Adipocyte (in vitro differentiated cells): Measurements from ENCODE around the gene USP15.
"Not testable (repeated sequence)": the region's sequence is repeated elsewhere in the genome, so short reads cannot be mapped to it uniquely, and the experiment has no call there.

Source experiments
- DNase-seq: peaks from one replicate; pipeline ENCODE4 v3.0.0-alpha.2; 2015; ENCODE audit warnings: low read depth
- H3K27me3 ChIP-seq: replicated peaks from 2 replicates; pipeline ENCODE4 v1.7.0; 2013; ENCODE audit warnings: mild to moderate bottlenecking, low read length, moderate library complexity; ENCODE audit not compliant: control insufficient read depth, insufficient read depth
- H3K36me3 ChIP-seq: 2 replicates; pipeline ENCODE4 v1.7.0; 2013; ENCODE audit warnings: low read length, mild to moderate bottlenecking, moderate library complexity; ENCODE audit not compliant: control insufficient read depth, insufficient read depth, severe bottlenecking
- H3K4me1 ChIP-seq: 2 replicates; pipeline ENCODE4 v1.7.0; 2013; ENCODE audit warnings: mild to moderate bottlenecking, low read length, moderate library complexity; ENCODE audit not compliant: control insufficient read depth, insufficient read depth
- H3K4me3 ChIP-seq: 2 replicates; pipeline ENCODE4 v1.7.0; 2013; ENCODE audit warnings: mild to moderate bottlenecking, low read length, moderate library complexity
- H3K9ac ChIP-seq: 2 replicates; pipeline ENCODE4 v1.7.0; 2013; ENCODE audit warnings: mild to moderate bottlenecking, low read length, moderate library complexity
- H3K9me3 ChIP-seq: 2 replicates; pipeline ENCODE4 v1.7.0; 2013; ENCODE audit warnings: mild to moderate bottlenecking, low read length, moderate library complexity; ENCODE audit not compliant: control insufficient read depth

Gene USP15

DNA sequence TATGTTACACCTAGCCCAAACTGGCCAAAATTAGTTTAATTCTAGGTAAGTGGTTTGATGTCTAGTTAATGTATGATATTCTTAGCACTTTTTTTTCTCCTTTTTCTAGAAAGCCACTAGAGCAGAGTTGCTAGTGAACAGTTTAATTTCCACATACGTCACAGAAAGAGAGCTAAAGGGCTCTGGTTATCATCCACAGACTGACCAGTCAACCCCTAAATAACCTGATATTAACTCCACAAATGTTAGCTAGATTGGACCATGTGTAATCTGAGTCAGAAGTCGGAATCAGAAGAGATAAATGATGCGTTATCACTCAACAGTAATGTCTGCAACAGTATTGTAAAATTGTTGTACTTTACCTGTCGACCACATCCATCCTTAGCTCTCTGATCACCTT, 74.9 kb downstream of the USP15 start:
- no peaks in the 10 kb centered on the region for H3K27me3 ChIP-seq
- H3K4me1 ChIP-seq: peaks cover 11% of the 10 kb centered on the region
- no peak overlapping the region for H3K4me3 ChIP-seq
- no peaks in the 10 kb centered on the region for H3K9me3 ChIP-seq
- H3K36me3 ChIP-seq: peaks cover 3% of the 10 kb centered on the region
- no peak for DNase-seq
- no peak overlapping the region for H3K9ac ChIP-seq

GRCh38 chr12:62335796-62336195, 75.6 kb downstream of the USP15 start:
- DNase-seq: no peak
- Histone ChIP-seq H3K9ac (no peak overlapping the region), H3K4me3 (no peak overlapping the region), H3K36me3 (peaks cover 3% of the 10 kb centered on the region), H3K27me3 (no peaks in the 10 kb centered on the region), H3K9me3 (no peaks in the 10 kb centered on the region), H3K4me1 (peaks cover 11% of the 10 kb centered on the region)

GRCh38 chr12:62337643-62338042, 77.4 kb downstream of the USP15 start:
- DNase-seq, H3K9ac ChIP-seq, H3K4me3 ChIP-seq, H3K9me3 ChIP-seq, H3K27me3 ChIP-seq, H3K36me3 ChIP-seq, H3K4me1 ChIP-seq: not testable (repeated sequence)

DNA sequence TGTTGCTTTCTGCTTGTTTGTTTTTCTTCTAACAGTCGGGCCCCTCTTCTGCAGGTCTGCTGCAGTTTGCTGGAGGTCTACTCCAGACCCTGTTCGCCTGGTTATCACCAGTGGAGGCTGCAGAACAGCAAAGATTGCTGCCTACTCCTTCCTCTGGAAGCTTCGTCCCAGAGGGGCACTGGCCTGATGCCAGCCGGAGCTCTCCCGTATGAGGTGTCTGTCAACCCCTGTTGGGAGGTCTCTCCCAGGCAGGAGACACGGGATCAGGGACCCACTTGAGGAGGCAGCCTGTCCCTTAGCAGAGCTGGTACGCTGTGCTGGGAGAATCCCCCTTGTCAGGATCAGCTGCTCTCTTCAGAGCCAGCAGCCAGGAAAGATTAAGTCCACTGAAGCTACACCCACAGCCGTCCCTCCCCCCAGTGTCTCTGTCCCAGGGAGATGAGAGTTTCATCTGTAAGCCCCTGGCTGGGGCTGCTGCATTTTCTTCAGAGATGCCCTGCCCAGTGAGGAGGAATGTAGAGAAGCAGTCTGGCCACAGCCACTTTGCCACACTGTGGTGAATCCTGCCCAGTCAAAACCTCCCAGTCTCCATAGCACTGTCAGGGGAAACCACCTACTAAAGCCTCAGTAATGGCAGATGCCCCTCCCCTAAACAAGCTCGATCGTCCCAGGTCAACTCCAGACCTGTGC, 82.6 kb downstream of the USP15 start:
- not testable (repeated sequence) for H3K4me3 ChIP-seq, H3K4me1 ChIP-seq, H3K9me3 ChIP-seq, DNase-seq, H3K27me3 ChIP-seq, H3K9ac ChIP-seq
- H3K36me3 ChIP-seq: peaks cover 32% of the 10 kb centered on the region

GRCh38 chr12:62343304-62344120, 83.3 kb downstream of the USP15 start:
- H3K9me3 ChIP-seq, DNase-seq: not testable (repeated sequence)

DNA sequence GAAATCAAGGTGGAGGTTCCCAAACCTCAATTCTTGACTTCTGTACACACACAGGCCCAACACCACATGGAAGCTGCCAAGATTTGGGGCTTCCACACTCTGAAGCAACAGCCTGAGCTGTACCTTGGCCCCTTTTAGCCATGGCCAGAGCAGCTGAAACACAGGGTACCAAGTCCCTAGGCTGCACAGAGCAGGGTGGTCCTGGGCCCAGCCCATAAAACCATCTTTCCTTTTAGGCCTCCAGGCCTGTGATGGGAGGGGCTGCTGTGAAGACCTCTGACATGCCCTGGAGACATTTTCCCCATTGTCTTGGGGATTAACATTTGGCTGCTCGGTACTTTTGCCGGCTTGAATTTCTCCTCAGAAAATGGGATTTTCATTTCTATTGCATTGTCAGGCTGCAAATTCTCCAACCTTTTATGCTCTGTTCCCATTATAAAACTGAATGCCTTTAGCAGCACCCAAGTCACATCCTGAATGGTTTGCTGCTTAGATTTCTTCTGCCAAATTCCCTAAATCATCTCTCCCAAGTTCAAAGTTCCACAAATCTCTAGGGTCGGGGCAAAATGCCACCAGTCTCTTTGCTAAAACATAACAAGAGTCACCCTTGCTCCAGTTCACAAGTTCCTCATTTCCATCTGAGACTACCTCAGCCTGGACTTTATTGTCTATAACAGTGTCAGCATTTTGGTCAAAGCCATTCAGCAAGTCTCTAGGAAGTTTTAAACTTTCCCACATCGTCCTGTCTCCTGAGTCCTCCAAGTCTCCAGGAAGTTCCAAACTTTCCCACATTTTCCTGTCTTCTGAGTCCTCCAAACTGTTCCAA, 84.7 kb downstream of the USP15 start:
- not testable (repeated sequence) for H3K9ac ChIP-seq, H3K27me3 ChIP-seq, H3K4me3 ChIP-seq, DNase-seq, H3K9me3 ChIP-seq, H3K4me1 ChIP-seq
- H3K36me3 ChIP-seq: peaks cover 32% of the 10 kb centered on the region

More at GRCh38 chr12:62343304-62344120, 83.3 kb downstream of the USP15 start:
- H3K36me3 ChIP-seq: peaks cover 32% of the 10 kb centered on the region
- not testable (repeated sequence) for H3K9ac ChIP-seq, H3K4me3 ChIP-seq, H3K27me3 ChIP-seq, H3K4me1 ChIP-seq

GRCh38 chr12:62345667-62346066, 85.5 kb downstream of the USP15 start:
- H3K27me3 ChIP-seq: no peaks in the 10 kb centered on the region
- no peak for DNase-seq
- H3K36me3 ChIP-seq: peaks cover 35% of the 10 kb centered on the region
- H3K9me3 ChIP-seq: no peaks in the 10 kb centered on the region
- no peak overlapping the region for H3K9ac ChIP-seq
- peaks cover 7% of the 10 kb centered on the region for H3K4me1 ChIP-seq
- H3K4me3 ChIP-seq: no peak overlapping the region

- Histone ChIP-seq H3K36me3 (peaks cover 40% of the 10 kb centered on the region), H3K9me3 (no peaks in the 10 kb centered on the region), H3K4me3 (no peak overlapping the region), H3K4me1 (peaks cover 7% of the 10 kb centered on the region), H3K9ac (no peak overlapping the region), H3K27me3 (no peaks in the 10 kb centered on the region)
- no peak for DNase-seq
Measured at GRCh38 chr12:62346817-62347216, 86.6 kb downstream of the USP15 start.

GRCh38 chr12:62347922-62348650, 87.9 kb downstream of the USP15 start:
- DNase-seq: peak; percentile 15
- H3K36me3 ChIP-seq: peaks cover 35% of the 10 kb centered on the region
- peaks cover 7% of the 10 kb centered on the region for H3K4me1 ChIP-seq
- no peak overlapping the region for H3K9ac ChIP-seq
- no peaks in the 10 kb centered on the region for H3K9me3 ChIP-seq
- no peaks in the 10 kb centered on the region for H3K27me3 ChIP-seq
- no peak overlapping the region for H3K4me3 ChIP-seq

DNA sequence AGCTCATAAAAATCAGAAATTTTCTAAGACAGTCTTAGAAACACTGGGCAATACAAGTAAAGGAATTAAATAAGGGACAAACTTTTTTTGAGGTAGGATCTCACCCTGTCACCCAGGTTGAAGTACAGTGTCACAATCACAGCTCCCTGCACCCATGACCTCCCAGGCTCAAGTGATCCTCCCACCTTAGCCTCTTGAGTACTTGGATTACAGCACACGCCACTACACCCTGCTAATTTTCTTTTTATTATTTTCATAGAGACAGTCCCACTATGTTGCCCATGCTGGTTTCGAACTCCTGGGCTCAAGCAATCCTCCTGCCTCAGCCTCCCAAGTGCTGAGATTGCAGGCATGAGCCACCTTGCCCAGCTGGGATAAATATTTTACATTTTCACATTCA, 90.3 kb downstream of the USP15 start:
- no peak for DNase-seq
- no peaks in the 10 kb centered on the region for H3K27me3 ChIP-seq
- no peak overlapping the region for H3K9ac ChIP-seq

More for the DNA sequence above, 90.3 kb downstream of the USP15 start:
- H3K4me1 ChIP-seq: peaks cover 7% of the 10 kb centered on the region
- H3K4me3 ChIP-seq: no peak overlapping the region
- peaks cover 20% of the 10 kb centered on the region for H3K36me3 ChIP-seq
- no peaks in the 10 kb centered on the region for H3K9me3 ChIP-seq
